Cardiac fibroblast (primary cell): ENCODE results near the gene C11orf24.

Experiments
- DNase-seq, 2 donors: peaks; one replicate each; pipeline versions ENCODE4 v3.0.0 to v3.0.0-alpha.2; 2010; ENCODE audit warnings: low read depth in 2 of 2
- H3K4me3 ChIP-seq, 2 donors: replicated peaks in 1 of 2; 1 replicate in 1 of 2; 2 replicates in 1 of 2; pipeline ENCODE4 v1.5.1; 2011; ENCODE audit warnings: low read depth in 2 of 2, low read length in 2 of 2, mild to moderate bottlenecking in 2 of 2, moderate library complexity in 1 of 2
- CTCF ChIP-seq: IDR thresholded peaks from one replicate; pipeline ENCODE4 v1.5.1; 2011; ENCODE audit warnings: low read depth, mild to moderate bottlenecking, low read length, inconsistent platforms

Gene C11orf24

GRCh38 chr11:68312780-68313573 is 41.2 kb upstream of the C11orf24 start:
- DNase-seq = no peak
- no peak for TF ChIP-seq CTCF
- peak overlapping the region; percentile 59 to 62 for H3K4me3 ChIP-seq

GRCh38 chr11:68312117-68312779 is 40.5 kb upstream of the C11orf24 start, which contains the start of gene LRP5:
Gene LRP5 (plus strand): TSS chr11:68312591. CDS start chr11:68312715, 124 bp downstream.
- peak within 1 kb of the TSS; percentile 59 to 62 for H3K4me3 ChIP-seq
- no peak for TF ChIP-seq CTCF
- peak in 1 of 2 donors; percentile 34 for DNase-seq

GRCh38 chr11:68311160-68312116 is 39.7 kb upstream of the C11orf24 start:
- peak overlapping the region in 1 of 2 donors; percentile 30 for H3K4me3 ChIP-seq
- DNase-seq = no peak
- no peak for TF ChIP-seq CTCF

- no peak for DNase-seq
- no peak for TF ChIP-seq CTCF
- H3K4me3 ChIP-seq = no peak overlapping the region
Measured at GRCh38 chr11:68309621-68310185, 37.9 kb upstream of the C11orf24 start.

- no peak for DNase-seq
- no peak for TF ChIP-seq CTCF
- no peak overlapping the region for H3K4me3 ChIP-seq
Measured at GRCh38 chr11:68308068-68308467, 36.3 kb upstream of the C11orf24 start.

- H3K4me3 ChIP-seq = no peak overlapping the region
- DNase-seq = no peak
- TF ChIP-seq CTCF = no peak
Measured at GRCh38 chr11:68306636-68307035, 34.9 kb upstream of the C11orf24 start.
